Stimulated activated CD4-positive, alpha-beta T cell treated with anti-CD3 and anti-CD28 coated beads, TNF-alpha, amount 100 ng/mL, for 1 hour (primary cell): ENCODE measurements around the gene RIMBP3B.
"Not testable (repeated sequence)": the region's sequence is repeated elsewhere in the genome, so short reads cannot be mapped to it uniquely, and the experiment has no call there.

ENCODE experiments used
- DNase-seq, 3 donors: peaks; one replicate each; pipeline ENCODE4 v3.0.0-alpha.2; 2020; ENCODE audit warnings: low read depth in 3 of 3, low spot score in 1 of 3

RIMBP3B gene, protein sequence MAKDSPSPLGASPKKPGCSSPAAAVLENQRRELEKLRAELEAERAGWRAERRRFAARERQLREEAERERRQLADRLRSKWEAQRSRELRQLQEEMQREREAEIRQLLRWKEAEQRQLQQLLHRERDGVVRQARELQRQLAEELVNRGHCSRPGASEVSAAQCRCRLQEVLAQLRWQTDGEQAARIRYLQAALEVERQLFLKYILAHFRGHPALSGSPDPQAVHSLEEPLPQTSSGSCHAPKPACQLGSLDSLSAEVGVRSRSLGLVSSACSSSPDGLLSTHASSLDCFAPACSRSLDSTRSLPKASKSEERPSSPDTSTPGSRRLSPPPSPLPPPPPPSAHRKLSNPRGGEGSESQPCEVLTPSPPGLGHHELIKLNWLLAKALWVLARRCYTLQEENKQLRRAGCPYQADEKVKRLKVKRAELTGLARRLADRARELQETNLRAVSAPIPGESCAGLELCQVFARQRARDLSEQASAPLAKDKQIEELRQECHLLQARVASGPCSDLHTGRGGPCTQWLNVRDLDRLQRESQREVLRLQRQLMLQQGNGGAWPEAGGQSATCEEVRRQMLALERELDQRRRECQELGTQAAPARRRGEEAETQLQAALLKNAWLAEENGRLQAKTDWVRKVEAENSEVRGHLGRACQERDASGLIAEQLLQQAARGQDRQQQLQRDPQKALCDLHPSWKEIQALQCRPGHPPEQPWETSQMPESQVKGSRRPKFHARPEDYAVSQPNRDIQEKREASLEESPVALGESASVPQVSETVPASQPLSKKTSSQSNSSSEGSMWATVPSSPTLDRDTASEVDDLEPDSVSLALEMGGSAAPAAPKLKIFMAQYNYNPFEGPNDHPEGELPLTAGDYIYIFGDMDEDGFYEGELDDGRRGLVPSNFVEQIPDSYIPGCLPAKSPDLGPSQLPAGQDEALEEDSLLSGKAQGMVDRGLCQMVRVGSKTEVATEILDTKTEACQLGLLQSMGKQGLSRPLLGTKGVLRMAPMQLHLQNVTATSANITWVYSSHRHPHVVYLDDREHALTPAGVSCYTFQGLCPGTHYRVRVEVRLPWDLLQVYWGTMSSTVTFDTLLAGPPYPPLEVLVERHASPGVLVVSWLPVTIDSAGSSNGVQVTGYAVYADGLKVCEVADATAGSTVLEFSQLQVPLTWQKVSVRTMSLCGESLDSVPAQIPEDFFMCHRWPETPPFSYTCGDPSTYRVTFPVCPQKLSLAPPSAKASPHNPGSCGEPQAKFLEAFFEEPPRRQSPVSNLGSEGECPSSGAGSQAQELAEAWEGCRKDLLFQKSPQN (N-terminal part only)

GRCh38 chr22:21383701-21384467 lies at the start of gene RIMBP3B:
Gene RIMBP3B (plus strand): TSS chr22:21383751. CDS start chr22:21383859, 108 bp downstream.
- DNase-seq = not testable (repeated sequence)

GRCh38 chr22:21357527-21357926 lies 26.0 kb upstream of the RIMBP3B start:
- DNase-seq = not testable (repeated sequence)

- DNase-seq = not testable (repeated sequence)
Measured at GRCh38 chr22:21360525-21360924, 23.0 kb upstream of the RIMBP3B start.

DNA sequence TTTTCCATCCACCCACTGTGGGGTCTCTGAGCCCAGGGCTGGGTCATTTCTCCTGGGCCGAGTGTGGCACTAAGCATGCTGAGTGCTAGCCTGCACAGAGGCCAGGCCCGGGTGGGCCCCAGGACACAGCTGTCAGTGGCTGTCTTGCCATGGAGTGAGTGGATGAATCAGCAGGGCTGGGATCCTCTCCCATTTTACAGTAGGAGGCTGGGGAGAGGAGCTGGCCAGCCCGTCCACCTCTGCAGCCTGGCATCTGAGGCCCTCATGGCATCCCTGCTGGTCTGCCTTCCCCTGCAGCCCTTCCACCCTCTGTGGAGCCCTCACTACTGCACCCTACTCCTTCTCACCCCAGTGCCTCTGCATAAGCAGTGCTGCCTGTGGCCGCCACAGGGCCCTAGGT lies 21.1 kb upstream of the RIMBP3B start:
- not testable (repeated sequence) for DNase-seq

- DNase-seq = not testable (repeated sequence)
Measured at GRCh38 chr22:21363061-21363460, 20.5 kb upstream of the RIMBP3B start.

- DNase-seq = not testable (repeated sequence)
Measured at GRCh38 chr22:21363803-21364202, 19.7 kb upstream of the RIMBP3B start.

- not testable (repeated sequence) for DNase-seq
Measured at GRCh38 chr22:21364362-21364761, 19.2 kb upstream of the RIMBP3B start.

GRCh38 chr22:21365337-21365736 lies 18.2 kb upstream of the RIMBP3B start:
- not testable (repeated sequence) for DNase-seq

DNA sequence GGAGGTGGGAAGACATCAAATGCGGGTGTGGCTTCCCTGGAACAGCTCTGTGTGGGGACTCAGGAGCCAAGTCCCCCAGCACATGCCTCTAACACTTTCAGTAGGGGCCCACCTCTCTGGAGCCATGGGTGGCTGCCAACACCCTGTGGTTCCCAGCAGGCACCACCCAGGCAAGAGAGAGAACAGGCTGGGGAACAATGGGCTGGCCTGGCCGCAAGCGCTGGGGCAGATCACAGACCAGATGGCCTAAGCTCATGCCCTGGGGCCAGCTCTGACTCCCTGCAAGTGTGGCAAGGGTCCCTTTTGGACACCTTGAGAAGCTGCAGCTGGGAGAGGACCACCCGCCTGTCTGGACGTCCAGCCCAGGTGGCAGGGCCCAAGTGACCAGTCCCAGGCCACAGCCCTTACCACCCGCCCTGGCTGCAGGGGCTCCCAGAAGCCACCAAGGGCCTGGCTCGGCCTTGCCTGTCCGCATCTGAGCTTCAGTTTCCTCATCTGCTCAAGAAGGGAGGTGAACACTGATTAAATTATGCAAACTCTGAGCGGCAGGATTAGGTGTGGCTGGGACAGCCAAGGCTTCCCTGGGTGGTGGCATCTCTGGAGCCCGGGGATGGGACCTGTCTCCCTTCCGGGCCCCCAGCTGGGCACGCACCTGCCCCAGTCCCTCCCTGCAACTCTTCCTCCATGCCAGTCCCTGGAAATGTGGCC lies 14.8 kb upstream of the RIMBP3B start:
- not testable (repeated sequence) for DNase-seq

DNA sequence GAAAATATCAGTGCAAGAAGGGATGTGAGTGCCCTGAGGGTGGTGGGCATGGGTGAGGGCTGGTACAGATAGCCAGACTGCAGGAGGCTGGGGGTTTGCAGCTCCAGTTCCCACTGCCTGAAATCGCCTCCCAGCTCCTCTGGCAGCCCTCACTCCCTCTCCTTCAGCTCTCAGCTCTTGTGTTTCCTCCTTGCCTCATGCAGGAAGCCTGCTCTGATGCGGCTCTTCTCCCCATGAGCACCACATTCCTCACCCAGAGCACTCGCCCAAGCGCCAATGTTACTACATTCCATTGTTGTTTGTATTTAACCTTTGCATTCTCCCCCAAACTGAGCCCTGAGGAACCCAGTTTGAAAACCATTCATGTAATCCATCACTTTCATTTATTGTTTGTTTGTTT lies 7.7 kb upstream of the RIMBP3B start:
- not testable (repeated sequence) for DNase-seq

DNA sequence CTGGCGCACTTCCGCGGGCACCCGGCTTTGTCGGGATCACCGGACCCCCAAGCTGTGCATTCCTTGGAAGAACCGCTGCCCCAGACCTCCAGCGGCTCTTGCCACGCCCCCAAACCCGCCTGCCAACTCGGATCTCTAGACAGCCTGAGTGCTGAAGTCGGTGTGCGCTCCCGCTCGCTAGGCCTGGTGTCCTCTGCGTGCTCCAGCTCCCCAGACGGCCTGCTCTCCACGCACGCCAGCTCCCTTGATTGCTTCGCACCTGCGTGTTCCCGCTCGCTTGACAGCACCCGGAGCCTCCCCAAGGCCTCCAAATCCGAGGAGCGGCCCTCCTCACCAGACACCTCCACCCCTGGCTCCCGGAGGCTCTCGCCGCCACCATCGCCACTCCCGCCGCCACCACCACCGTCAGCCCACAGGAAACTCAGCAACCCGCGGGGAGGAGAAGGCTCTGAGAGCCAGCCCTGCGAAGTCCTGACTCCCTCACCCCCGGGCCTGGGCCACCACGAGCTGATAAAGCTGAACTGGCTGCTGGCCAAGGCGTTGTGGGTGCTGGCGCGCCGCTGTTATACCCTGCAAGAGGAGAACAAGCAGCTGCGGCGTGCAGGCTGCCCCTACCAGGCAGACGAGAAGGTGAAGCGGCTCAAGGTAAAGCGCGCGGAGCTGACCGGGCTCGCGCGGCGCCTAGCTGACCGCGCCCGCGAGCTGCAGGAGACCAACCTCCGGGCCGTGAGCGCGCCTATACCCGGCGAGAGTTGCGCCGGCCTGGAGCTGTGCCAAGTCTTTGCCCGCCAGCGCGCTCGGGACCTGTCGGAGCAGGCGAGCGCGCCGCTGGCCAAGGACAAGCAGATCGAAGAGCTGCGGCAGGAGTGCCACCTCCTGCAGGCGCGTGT lies 1.2 kb downstream of the RIMBP3B start:
- not testable (repeated sequence) for DNase-seq

- DNase-seq = not testable (repeated sequence)
Measured at GRCh38 chr22:21389480-21389879, 5.9 kb downstream of the RIMBP3B start.

DNA sequence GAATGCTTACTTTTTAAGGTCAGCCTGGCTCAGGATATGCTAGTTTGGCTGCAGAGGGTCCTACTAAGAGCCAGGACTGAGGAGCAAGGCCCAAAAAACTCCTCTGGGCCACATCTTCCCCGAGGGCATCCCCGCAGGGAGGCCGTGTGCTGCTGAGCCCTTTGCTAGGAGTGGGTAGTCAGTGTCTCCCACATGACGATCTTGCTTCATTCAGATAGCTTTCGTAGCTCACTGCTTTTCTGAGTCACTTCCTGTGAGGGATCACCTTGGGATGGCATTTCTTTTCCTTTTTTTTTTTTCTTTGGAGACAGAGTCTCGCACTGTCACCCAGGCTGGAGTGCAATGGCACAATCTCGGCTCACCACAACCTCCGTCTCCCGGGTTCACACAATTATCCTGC lies 6.5 kb downstream of the RIMBP3B start:
- not testable (repeated sequence) for DNase-seq

- DNase-seq = not testable (repeated sequence)
Measured at GRCh38 chr22:21394613-21395012, 11.1 kb downstream of the RIMBP3B start.

DNA sequence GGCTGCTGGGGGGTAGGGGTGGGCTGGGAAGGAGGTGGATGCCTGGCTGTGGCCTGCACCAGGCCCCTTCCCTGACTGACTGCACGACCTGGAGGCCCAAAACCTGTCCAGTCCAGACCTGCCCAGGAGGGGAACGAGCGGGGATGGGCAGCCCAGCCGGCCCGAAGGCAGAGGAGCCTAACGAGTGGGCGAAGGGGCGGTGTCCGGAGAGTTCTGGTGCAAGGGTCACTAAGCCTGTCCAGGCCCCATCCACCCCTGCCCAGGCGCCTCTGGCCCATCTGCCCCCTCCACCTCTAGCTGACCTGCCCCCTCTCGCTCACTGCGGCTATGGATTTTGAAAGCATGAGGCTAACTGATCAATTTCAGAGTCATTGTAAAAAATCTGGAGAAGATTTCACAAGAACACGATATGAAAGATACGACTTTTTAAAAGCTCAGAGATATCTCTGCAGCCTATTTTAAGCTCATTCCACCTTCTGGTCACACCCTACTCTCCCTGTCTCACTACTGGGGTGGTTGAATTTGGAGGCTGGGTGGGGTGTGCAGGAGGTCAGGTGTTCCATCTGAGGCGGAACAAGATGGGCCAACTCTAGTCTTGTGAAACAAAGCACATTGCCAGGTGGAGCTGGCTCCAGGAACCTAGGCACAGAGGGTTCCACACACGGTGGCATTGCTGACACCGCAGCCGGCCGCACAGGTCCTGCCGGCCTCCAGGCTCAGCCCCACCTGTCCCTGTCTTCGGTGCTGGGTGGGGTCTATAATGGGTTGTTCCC lies 17.8 kb downstream of the RIMBP3B start:
- not testable (repeated sequence) for DNase-seq

GRCh38 chr22:21402763-21403314 lies 19.3 kb downstream of the RIMBP3B start:
- not testable (repeated sequence) for DNase-seq

- not testable (repeated sequence) for DNase-seq
Measured at GRCh38 chr22:21407139-21407538, 23.6 kb downstream of the RIMBP3B start.
